Measurements from ENCODE around the gene ERMN.

The ERMN gene, protein sequence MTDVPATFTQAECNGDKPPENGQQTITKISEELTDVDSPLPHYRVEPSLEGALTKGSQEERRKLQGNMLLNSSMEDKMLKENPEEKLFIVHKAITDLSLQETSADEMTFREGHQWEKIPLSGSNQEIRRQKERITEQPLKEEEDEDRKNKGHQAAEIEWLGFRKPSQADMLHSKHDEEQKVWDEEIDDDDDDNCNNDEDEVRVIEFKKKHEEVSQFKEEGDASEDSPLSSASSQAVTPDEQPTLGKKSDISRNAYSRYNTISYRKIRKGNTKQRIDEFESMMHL

DNA sequence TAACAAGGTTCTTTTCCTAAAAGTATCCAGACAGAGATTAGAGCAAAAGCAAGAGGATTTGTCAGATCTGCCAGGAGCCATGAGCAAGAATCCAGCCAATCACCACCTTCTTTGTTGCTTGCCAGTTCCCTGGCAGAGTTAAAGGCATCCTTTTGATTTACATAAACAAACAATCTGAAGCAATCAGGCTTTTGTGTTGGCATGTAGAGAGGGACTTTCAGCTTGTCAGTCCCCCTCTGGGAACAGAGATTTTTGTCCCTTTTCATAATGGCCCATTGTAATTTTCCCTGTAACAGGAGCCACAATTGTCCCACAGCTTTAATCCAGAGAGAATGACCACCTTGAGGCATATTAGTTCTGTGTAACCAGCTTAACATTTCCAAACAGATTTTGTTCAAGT, at the start of gene ERMN:
Gene ERMN (minus strand): TSS at position 39 of the 400 bp plus-strand sequence. CDS start 182 bp downstream, outside the sequence.
- TF ChIP-seq, protein P1, sequence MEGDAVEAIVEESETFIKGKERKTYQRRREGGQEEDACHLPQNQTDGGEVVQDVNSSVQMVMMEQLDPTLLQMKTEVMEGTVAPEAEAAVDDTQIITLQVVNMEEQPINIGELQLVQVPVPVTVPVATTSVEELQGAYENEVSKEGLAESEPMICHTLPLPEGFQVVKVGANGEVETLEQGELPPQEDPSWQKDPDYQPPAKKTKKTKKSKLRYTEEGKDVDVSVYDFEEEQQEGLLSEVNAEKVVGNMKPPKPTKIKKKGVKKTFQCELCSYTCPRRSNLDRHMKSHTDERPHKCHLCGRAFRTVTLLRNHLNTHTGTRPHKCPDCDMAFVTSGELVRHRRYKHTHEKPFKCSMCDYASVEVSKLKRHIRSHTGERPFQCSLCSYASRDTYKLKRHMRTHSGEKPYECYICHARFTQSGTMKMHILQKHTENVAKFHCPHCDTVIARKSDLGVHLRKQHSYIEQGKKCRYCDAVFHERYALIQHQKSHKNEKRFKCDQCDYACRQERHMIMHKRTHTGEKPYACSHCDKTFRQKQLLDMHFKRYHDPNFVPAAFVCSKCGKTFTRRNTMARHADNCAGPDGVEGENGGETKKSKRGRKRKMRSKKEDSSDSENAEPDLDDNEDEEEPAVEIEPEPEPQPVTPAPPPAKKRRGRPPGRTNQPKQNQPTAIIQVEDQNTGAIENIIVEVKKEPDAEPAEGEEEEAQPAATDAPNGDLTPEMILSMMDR (IDR thresholded peaks at IDR 0.05), result no peak

DNA sequence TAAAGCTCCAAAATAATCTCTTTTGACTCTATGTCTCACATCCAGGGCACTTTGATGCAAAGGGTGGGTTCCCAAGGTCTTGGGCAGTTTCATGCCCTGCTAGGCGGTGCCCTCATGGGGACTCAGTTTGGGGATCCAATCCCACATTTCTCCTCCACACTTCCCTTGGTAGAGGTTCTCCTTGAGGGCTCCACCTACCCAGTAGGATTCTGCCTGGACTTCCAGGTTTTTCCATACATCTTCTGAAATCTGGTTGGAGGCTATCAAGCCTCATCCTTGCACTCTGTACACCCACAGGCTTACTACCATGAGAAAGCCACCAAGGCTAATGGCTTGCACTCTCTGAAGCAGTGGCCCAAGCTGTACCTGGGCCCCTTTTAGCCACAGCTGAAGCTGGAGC, 49.8 kb upstream of the ERMN start:
- TF ChIP-seq, protein P1 (IDR thresholded peaks at IDR 0.05), result no peak

DNA sequence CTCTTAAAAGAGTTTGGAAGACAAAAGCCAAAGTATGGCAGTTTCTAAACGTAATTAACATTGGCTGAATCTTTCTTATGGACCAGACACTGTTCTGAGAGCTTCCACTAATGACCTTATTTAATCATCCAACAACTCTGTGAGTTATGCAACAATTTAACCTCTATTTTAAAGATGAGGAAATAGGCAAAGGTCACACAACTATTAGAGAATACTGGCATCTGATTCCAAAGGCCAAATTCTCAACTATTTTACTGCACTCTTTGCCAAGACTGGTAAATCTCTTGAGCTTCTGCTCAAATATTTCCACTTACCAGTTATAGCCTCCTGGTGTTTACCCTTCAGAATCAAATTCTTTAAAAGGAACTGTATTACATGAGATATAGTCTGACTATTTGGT, 42.1 kb upstream of the ERMN start:
- TF ChIP-seq, protein P1 (IDR thresholded peaks at IDR 0.05), result no peak

DNA sequence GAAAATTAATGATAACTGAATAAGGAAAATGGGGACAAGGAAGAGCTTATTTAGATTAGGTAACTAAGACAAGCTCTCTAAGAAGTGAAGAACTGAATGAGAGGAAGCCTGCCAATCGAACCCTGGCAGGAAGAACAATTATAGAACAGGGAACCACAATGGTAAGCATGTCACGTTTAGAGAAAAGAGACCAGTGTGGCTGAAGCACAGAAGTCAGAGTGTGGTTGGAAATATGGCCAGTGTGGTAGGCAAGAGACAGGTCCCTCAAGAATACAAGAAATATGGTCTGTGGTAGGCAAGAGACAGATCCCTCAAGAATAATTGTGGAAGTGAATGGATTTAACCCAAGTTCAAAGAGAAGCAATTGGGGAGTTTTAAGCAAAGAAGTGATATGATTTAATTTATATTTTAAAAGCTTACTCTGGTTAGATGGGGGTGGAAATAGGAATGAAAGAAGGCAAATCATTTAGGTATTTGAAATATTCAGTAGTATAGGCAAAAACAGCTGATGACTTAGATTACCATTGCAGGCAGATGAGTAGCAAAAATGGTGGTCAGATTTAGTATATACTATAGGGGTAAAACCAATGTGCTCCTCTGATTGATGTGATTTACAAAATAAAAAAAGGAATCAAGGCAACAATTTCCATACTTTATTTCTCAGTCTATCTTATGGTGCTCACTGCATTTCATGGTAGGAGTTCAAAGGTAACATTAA, 38.8 kb upstream of the ERMN start:
- TF ChIP-seq, protein P1 (IDR thresholded peaks at IDR 0.05), result no peak

DNA sequence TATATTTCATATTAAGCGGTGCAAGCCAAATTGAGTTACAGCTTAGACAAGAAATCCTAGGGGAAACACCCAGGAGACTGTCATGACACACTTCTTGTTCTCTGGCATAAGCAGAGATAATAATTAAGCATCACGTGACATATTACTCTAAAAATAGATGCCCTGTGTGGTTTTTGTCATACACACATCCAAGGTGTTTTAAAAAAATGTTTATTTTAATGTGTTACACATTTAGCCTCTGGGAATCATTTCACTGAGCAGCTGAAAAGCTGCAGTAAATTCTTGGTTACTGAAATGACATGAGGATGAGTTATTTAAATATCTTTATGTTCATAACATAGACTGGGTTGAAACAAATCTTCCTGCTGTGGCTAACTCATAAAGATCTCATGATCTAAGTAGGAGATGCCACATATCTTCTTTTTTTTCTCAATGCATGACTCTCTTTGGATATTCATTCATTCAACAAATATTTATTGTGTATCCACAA, 38.0 kb upstream of the ERMN start:
- TF ChIP-seq, protein P1 (IDR thresholded peaks at IDR 0.05), result no peak

DNA sequence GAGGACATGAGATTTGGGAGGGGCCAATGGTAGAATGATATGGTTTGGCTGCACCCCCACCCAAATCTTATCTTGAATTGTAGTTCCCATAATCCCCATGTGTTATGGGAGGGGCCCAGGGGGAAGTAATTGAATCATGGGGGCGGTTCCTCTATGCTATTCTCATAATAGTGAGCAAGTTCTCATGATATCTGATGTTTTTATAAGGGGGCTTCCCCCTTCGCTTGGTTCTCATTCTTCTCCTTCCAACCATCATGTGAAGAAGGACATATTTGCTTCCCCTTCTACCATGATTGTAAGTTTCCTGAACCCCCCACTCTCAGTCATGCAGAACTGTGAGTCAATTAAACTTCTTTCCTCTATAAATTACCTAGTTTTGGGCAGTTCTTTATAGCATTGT, 37.0 kb upstream of the ERMN start:
- TF ChIP-seq, protein P1 (IDR thresholded peaks at IDR 0.05), result no peak

DNA sequence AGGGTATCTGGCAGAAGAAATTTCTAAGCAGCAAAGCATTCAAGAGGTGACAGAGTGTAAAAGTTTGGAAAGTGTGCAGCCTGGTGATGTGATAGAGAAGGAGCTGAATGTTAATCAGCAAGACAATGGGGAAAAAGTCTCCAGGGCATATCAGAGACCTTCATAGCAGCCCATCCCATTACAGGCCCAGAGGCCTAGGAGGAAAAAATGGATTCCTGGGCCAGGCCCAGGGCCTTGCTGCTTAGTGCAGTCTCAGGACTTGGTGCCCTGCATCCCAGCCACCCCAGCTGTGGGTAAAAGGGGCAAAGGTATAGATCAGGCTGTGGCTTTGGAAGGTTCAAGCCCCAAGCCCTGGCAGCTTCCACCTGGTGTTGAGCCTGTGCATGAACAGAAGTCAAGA, 35.9 kb upstream of the ERMN start:
- TF ChIP-seq, protein P1 (IDR thresholded peaks at IDR 0.05), result no peak

Measured in LNCAP (cell line).